Middle frontal gyrus (tissue), 1 donor: Measurements from ENCODE around the gene BCL10.
"Not testable (repeated sequence)": the region's sequence is repeated elsewhere in the genome, so short reads cannot be mapped to it uniquely, and the experiment has no call there.

Experiments
- DNase-seq: peaks from one replicate; pipeline ENCODE4 v3.0.0-alpha.2; 2015; ENCODE audit warnings: low spot score; ENCODE audit errors: extremely low spot score

BCL10 gene

GRCh38 chr1:85267313-85267712 lies 9.1 kb downstream of the BCL10 start:
- DNase-seq, result no peak

DNA sequence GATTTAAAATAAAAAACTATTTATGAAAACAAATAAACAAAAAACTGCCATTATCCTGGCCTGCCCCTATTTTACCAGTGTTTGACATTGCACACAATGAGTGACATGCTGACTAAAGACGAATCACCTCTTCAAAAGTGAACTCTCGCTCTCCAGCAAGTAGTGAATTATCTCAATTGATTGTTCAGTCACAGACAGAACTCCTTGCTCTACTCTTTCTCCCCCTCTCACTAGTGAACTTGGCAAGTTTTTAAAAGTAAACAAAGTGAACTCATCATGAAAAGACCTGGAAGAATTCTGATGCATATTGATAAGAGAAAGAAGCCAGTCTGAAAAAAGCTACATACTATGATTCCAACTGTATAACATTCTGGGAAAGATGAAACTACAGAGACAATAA lies 12.3 kb downstream of the BCL10 start:
- no peak for DNase-seq

DNA sequence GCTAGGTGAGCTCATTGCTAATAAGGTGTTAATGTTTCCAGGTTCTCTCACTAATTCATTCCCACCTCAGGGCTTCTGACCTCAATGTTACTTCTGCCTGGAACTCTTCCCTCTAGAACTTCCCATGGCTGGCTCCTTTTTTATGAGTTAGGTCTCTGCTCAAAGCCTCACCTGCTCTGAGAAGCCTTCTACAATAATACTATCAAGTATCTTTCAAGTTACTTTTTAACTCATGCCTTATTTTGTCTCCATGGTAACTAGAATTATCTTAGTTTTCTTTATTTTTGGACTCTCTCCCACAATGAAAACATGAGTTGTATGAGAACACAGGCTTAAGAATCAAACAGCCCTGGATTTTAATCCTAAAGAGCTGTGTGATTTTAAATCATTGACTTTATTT lies 13.4 kb downstream of the BCL10 start:
- no peak for DNase-seq

- no peak for DNase-seq
Measured at GRCh38 chr1:85259912-85260274, 16.5 kb downstream of the BCL10 start.

GRCh38 chr1:85259118-85259911 lies 17.1 kb downstream of the BCL10 start, which contains the start of gene C1orf52:
C1orf52 (minus strand) TSS chr1:85259662; CDS start chr1:85259633, 29 bp downstream.
- DNase-seq, result peak; percentile 89

DNA sequence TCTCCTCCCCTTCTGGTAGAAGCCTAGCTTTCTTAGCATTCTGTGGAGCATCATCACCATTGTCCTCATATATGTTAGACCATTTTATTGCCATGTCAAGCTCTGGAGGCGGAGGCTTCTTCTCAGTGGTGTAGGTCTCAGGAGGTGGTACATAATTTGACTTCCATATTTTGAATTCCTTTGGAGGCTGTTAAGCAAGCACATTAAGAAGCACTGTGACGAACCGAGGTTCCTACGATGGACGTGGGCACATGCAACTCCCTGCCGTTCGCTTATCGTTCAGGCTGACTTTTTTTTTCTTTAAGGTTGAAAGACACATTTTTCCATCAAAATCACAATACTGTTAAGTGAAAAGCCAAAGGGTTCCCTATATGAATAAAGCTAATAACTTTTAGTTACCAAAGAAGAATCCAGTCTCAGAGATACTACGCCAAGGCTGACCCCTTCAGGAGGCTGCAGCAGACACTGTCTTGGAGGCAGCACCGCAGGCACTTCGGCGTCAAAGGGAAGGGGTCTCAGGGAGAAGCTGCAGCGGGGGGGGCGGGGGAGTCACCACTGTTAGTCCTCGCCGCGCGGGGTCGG lies 17.8 kb downstream of the BCL10 start:
- DNase-seq, result no peak

DNA sequence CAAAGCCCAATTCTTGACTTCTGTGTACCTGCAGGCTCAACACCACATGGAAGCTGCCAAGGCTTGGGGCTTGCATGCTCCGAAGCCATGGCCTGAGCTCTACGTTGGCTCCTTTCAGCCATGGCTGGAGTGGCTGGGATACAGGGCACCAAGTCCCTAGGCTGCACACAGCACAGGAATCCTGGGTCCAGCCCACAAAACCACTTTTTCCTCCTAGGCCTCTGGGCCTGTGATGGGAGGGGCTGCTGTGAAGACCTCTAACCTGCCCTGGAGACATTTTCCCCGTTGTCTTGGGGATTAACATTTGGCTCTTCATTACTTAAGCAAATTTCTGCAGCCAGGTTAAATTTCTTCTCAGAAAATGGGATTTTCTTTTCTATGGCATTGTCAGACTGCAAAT lies 27.4 kb downstream of the BCL10 start:
- DNase-seq, result not testable (repeated sequence)

DNA sequence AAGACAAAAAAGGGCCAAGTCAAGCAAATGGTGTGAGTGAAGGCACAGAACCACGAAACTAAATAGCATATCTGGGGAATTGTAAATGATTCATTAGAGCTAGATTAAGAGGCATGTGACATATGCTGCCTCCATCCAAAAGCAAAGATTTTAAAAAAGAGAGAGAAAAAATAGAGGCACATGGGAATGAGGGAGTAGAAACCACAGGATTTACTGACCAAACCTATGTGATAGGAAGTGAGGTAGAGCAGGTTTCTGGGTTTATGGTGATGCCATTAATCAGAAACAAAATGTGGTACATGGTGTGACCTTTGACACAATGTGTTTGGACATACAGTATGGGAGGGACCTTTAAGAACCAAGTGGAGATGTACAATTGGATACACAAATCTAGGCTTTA lies 30.5 kb downstream of the BCL10 start:
- no peak for DNase-seq

DNA sequence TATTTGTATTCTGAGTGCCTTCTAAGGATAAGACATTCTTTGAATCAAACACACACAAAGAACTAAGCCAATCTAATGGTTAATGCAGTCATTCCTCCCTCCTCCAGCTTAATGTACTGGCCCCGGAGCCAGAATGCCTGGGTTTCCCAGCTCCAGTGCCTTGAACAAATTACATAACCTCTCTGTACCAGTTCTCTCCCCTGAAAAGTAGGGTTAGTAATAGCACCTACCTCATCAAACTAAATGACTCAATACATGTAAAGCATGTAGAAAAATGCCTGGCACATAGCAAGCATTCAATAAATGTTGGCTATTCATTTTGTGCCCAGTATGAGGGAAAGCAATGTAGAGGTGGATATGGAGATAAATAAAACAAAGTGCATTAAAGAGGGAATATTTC lies 31.0 kb downstream of the BCL10 start:
- no peak for DNase-seq

DNA sequence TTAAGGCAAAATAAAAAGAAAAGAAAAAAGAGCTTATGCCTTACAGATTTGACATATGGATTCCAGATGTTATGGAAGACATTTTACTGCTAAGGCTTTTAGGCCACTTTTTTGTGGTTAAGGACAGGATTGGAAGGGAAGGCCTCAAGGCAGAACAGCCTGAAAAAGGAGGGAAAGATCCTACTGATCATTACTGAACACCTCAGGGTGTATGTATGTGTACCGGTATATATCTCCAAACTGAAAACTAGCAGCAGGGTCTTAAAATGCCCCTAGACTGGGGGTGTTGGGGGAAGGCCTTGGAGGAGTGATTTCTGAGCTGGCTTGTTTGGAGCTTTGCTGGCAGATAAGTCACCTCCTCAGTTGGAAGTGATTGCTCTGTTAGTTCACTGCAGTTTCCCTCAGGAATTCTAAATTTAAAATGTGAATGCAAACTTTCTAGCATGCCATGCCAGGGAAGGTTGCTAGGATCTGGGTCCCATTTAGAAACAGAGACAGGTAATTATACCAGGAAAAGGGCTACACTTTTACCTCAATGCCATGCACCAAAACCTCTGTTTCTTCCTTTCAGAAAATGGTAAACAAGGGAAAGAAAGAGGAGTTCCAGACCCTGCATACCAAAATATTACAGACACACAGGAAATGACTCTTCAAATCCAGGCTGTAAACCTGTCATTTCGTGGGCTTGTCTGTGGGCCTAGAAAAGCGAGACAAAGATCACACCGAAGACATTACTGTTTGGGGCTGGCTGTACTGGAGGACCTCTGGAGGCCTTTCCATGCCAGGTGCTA lies 32.0 kb downstream of the BCL10 start:
- DNase-seq, result no peak

DNA sequence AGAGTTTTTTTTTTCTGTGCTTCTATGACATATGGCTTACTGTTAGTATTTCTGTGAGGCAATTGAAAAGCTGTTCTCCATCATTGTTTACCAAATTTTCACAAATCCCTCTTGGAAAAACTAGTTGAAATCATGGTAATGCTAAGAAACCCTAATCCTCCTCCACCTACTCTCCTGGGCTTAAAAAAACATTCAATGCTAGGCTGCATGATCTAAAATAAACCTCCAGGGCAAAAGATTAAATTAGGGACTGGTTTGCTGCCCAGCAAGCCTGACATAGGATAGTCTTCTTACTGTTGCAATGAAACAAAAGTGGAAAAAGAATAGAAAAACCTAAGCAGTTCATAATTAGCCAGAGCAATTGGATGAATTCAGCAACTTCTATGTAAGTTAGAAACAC lies 33.1 kb downstream of the BCL10 start:
- no peak for DNase-seq

DNA sequence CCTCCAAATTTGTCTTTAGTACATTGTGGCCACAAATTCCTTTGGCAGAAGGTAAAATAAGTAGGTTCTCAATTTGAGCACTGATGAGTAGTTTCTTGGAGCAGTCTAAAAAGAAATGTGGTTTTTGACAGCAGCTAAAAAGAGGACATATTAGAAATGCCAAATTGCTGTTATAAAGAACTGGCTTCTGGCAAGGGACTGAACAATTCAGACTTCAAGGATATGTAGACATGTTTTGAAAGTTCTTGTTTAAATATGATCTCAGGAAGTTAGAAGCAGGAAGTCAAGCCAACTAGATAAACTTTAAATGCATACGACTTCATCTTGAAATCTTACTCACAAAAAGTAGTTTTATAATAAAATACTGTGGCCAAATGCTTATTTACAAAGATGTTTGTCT lies 35.8 kb downstream of the BCL10 start:
- DNase-seq, result no peak

- no peak for DNase-seq
Measured at GRCh38 chr1:85240174-85240601, 36.2 kb downstream of the BCL10 start.

DNA sequence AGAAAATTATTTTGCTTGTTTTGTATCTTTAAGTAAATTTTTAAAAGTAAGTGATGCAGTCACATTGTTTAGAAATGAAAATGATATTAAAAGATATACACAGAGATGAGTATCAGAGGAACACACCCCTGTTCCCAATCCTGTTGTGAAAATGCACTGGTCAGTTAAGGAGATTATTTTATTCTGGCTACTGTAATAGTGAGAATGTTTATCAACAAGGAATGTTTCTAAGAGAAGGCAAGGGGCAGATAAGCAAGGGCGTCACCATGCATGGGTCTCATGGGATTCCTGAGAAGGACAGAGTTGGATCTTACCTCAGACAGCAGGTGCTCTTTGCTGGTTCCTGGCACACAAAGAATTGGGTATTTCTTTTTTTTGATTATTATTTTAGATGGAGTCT lies 38.8 kb downstream of the BCL10 start:
- DNase-seq, result no peak

GRCh38 chr1:85230305-85230977 lies 46.0 kb downstream of the BCL10 start:
- DNase-seq, result no peak

DNA sequence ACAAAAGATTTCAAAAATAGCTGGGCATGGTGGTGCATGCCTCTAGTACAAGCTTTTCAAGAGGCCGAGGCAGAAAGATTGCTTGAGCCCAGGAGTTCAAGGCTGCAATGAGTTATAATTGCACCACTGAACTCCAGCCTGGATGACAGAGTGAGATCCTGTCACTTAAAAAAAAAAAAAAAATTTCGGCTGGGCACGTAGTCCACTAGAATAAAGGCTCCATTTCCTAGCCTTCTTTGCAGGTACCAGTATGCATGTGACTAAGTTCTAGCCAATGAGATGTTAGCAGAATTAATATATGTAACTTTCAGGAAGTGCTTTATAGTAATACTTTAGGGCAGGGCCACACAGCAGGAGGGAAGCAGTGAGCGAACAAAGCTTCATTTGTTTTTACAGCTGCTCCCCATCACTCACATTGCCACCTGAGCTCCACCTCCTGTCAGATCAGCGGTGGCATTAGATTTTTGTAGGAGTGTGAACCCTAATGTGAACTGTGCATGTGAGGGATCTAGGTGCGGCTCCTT lies 46.8 kb downstream of the BCL10 start:
- no peak for DNase-seq

GRCh38 chr1:85228972-85229371 lies 47.5 kb downstream of the BCL10 start:
- no peak for DNase-seq

- no peak for DNase-seq
Measured at GRCh38 chr1:85225624-85226380, 50.6 kb downstream of the BCL10 start.

DNA sequence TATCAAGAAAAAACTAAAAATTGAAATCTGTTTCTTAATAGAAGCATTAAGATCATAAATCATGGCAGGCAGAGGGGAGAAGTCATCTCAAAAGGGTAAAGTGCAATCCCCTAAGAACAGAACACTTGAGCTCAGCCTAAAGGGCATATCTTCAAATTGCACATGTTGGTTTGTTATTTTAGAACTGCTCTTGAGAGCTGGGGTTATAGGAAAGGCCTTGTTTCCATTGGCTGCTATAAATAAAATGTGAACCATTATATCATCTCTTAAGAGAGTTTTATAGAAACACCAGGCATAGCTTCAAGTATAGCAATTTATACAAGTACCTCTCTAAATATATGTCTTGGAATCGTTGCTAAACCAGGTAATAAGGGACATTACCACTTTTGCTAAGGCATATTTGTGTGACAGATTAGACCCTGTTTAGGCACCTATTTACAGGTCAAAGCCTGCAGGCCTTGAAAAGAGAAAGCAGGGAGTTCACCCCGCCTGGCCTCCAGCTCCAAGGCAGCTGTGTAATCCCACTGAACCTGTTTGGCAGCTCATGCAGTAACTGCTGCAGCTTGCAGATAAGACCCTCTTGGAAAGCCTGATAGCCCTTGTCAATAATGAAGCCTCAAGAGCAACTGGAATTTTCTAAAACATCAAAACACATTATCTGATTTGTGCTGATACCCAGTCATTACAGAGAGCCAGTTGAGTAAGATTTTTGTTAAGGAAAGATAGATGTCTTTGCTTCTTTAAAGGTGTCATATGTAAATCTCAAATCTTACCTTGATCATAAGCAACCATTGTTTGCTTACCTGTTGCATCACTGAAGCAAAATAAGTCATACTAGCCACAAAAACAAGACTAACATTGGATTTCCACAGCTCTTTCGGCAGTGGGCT lies 51.5 kb downstream of the BCL10 start:
- DNase-seq, result no peak

GRCh38 chr1:85224295-85224694 lies 52.1 kb downstream of the BCL10 start:
- no peak for DNase-seq
